NB4 (cell line): Measurements from ENCODE around the gene ATXN3L.

Experiments
- DNase-seq: peaks from one replicate; pipeline ENCODE4 v3.0.0; 2010; ENCODE audit warnings: low read depth
- H3K4me3 ChIP-seq: one replicate; pipeline ENCODE4 v1.5.1; 2011; ENCODE audit warnings: mild to moderate bottlenecking, low read depth, low read length, moderate library complexity
- CTCF ChIP-seq: IDR thresholded peaks from one replicate; pipeline ENCODE4 v1.5.1; 2012; ENCODE audit warnings: low read depth, low read length
- MYC ChIP-seq: IDR thresholded peaks from 2 replicates; pipeline ENCODE4 v1.6.1; 2011; ENCODE audit warnings: low read depth, low read length
- POLR2A ChIP-seq: IDR thresholded peaks from 2 replicates; pipeline ENCODE4 v1.6.1; 2011; ENCODE audit warnings: mild to moderate bottlenecking; ENCODE audit not compliant: insufficient read length; ENCODE audit errors: extremely low read depth
- TF ChIP-seq, protein P1 (sequence below): IDR thresholded peaks from 2 replicates; pipeline ENCODE4 v1.6.1; 2011; ENCODE audit warnings: low read depth, low read length

The ATXN3L gene

GRCh38 chrX:13270360-13270759 lies 49.5 kb downstream of the ATXN3L start:
- no peak for TF ChIP-seq CTCF
- TF ChIP-seq POLR2A: no peak
- TF ChIP-seq MYC: no peak
- TF ChIP-seq, protein P1, sequence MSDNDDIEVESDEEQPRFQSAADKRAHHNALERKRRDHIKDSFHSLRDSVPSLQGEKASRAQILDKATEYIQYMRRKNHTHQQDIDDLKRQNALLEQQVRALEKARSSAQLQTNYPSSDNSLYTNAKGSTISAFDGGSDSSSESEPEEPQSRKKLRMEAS: no peak
- H3K4me3 ChIP-seq: no peak overlapping the region
- DNase-seq: no peak

DNA sequence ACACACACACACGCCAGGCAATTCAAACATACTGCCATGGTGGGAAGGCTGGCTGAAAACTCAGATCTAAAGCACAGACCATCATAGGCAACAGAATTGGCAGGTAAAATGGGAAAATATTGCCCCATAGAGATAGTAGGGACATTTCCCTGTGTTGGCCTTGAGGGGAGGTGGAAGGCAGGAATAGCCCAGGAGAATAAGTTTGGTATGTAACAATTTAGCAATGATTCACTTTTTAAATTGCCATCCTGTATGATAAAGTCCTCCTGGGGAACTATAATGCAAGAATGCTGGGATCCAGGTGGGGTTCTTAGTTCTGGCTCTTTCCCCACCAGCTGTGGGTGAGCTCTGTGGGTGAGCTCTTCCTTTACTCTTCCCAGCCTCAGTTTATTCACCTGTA lies 51.0 kb downstream of the ATXN3L start:
- TF ChIP-seq, protein P1: no peak
- TF ChIP-seq CTCF (no peak), POLR2A (no peak)
- DNase-seq: no peak
- H3K4me3 ChIP-seq: no peak overlapping the region
